ENCODE data around the gene FREM1. TPM values are rescaled to one million over a fixed set of nuclear protein-coding genes. Genes with fewer than 3 reads are reported as not detected.
A peak's percentile ranks its signal among the peaks of the same experiment; 100 is the strongest.

FREM1 gene
- total and polyA plus RNA-seq, 2 of the 13 experiments (the other 11 are each of a cell fraction or from before 2014, with no cell fraction given): 64.3 to 202 TPM

- TF ChIP-seq PHF20 (CRISPR knock-in tag; IDR thresholded peaks at IDR 0.05) (no peak), HDAC6 (IDR thresholded peaks at IDR 0.05; ENCODE audit: low read depth, low read length) (no peak), SOX5 (CRISPR knock-in tag; IDR thresholded peaks at IDR 0.05; ENCODE audit: borderline replicate concordance) (no peak), ZNF703 (CRISPR knock-in tag; IDR thresholded peaks at IDR 0.05; ENCODE audit: borderline replicate concordance) (no peak)
- TF ChIP-seq, protein P1, sequence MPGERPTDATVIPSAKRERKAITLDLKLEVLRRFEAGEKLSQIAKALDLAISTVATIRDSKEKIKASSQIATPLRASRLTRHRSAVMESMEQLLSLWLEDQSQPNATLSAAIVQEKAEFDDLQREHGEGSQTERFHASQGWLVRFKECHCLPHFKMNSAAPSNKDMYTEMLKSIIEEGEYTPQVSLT (CRISPR knock-in tag; IDR thresholded peaks at IDR 0.05; ENCODE audit: borderline replicate concordance, low read depth): no peak
- TF ChIP-seq, protein P2, sequence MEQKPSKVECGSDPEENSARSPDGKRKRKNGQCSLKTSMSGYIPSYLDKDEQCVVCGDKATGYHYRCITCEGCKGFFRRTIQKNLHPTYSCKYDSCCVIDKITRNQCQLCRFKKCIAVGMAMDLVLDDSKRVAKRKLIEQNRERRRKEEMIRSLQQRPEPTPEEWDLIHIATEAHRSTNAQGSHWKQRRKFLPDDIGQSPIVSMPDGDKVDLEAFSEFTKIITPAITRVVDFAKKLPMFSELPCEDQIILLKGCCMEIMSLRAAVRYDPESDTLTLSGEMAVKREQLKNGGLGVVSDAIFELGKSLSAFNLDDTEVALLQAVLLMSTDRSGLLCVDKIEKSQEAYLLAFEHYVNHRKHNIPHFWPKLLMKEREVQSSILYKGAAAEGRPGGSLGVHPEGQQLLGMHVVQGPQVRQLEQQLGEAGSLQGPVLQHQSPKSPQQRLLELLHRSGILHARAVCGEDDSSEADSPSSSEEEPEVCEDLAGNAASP (CRISPR knock-in tag; IDR thresholded peaks at IDR 0.05; ENCODE audit: borderline replicate concordance): no peak
These were observed 79.2 kb downstream of the FREM1 start (continued) for GRCh38 chr9:14831074-14831473.

DNA sequence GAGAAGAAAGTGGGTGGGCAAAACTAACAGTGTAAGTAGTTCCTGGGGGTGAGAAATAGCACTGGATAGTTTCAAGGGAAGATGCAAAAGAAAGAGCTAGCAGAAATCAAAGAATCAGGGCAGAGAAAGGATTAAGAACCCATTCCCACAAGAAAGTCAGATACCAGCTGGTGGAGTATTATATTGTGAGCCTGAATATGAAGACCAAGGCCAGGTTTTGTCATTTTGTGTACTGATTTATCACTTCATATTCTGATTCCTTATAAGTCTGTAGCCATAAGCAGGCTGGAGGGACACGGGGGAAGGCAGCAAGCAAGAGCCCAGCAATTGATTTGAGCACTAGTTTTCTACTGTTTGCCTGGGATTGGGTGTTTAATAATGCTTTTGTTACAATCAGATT, 80.2 kb downstream of the FREM1 start:
- Histone ChIP-seq H2AFZ (ENCODE audit: low read length) (no peak overlapping the region), H4K20me1 (ENCODE audit: insufficient read depth, low read length) (0 out of 2 replicates have a peak, but pooled peaks cover 5% of the 10 kb centered on the region), H3K36me3 (replicated peaks in 1 of 2; ENCODE audit: control insufficient read depth in 1 of 2, insufficient read depth in 2 of 2, low read length in 2 of 2) (peaks cover 6 to 85% of the 10 kb centered on the region in 2 experiments), H3K9me3 (ENCODE audit: low read length) (no peaks in the 10 kb centered on the region), H3K79me2 (ENCODE audit: insufficient read depth, low read length) (no peaks in the 10 kb centered on the region), H3K9ac (ENCODE audit: insufficient read depth, low read depth, low read length) (no peak overlapping the region), H3K4me1 (ENCODE audit: insufficient read depth, low read length) (no peaks in the 10 kb centered on the region), H3K27me3 (ENCODE audit: control insufficient read depth in 1 of 2, insufficient read depth in 2 of 2, low read length in 2 of 2) (no peaks in the 10 kb centered on the region), H3K4me3 (replicated peaks in 1 of 3; ENCODE audit: insufficient read depth in 1 of 3, low read depth in 2 of 3, low read length in 3 of 3) (no peak overlapping the region), H3K27ac (ENCODE audit: extremely low read length, insufficient read depth, low read length) (no peak overlapping the region), H3K4me2 (ENCODE audit: low read depth, low read length) (no peak overlapping the region)
- no peak for ATAC-seq
- DNase-seq (ENCODE audit: low spot score): no peak
- CTCF ChIA-PET (ENCODE audit: low intra/inter-chr PET ratio, low total read pairs): no interaction called here
- no TSS peak for BruUV-seq (replicated peaks)
- FAIRE-seq: no peak
- intact Hi-C loops (cut with micrococcal nuclease; ENCODE audit: unreplicated experiment) (no loop called here), in situ Hi-C loops (cut with HindIII; ENCODE audit: extremely low pct_ligation_motif_present, low pct_unique_long_range_greater_than_20kb) (no loop called here)
- POLR2A ChIA-PET: no interaction called here
- 91% methylated on average over 1 of the region's 1 CpG for WGBS (ENCODE audit: low lambda C conversion rate)
- TF ChIP-seq RBFOX2 (IDR thresholded peaks at IDR 0.05; ENCODE audit: low read depth, low read length): peak; percentile 56
- peak; percentile 75 for TF ChIP-seq AGO2 (optimal IDR thresholded peaks at IDR 0.05; ENCODE audit: low read depth, low read length)
- no peak for TF ChIP-seq ZNF607 (CRISPR knock-in tag; IDR thresholded peaks at IDR 0.05; ENCODE audit: borderline replicate concordance)
- no peak for TF ChIP-seq ZFAT (CRISPR knock-in tag; conservative IDR thresholded peaks at IDR 0.05)
- peak; percentile 12; the same call in 1 of the 2 replicates for TF ChIP-seq POLR2G (IDR thresholded peaks at IDR 0.05; ENCODE audit: low read depth, low read length)
